ENCODE data around the gene CTNND2.

The CTNND2 gene

GRCh38 chr5:11355491-11355890 lies 548.8 kb downstream of the CTNND2 start:
- CTCF ChIA-PET: no interaction called here
- no peak for TF ChIP-seq CTCF (IDR thresholded peaks at IDR 0.05; ENCODE audit: insufficient read depth, low read length, missing control alignments)
- H3K4me3 ChIP-seq (ENCODE audit: low read depth, low read length): no peak overlapping the region
- POLR2A ChIA-PET: no interaction called here
- no peak for DNase-seq (ENCODE audit: low read depth, low spot score)

- ChIA-PET CTCF (no interaction called here), POLR2A (no interaction called here)
- no peak for DNase-seq (ENCODE audit: low read depth, low spot score)
- TF ChIP-seq CTCF (IDR thresholded peaks at IDR 0.05; ENCODE audit: insufficient read depth, low read length, missing control alignments): no peak
- H3K4me3 ChIP-seq (ENCODE audit: low read depth, low read length): no peak overlapping the region
Observed at GRCh38 chr5:11346336-11346735, 557.9 kb downstream of the CTNND2 start.

GRCh38 chr5:11335881-11336760 lies 568.1 kb downstream of the CTNND2 start:
- no peak for DNase-seq (ENCODE audit: low read depth, low spot score)
- no peak for TF ChIP-seq CTCF (IDR thresholded peaks at IDR 0.05; ENCODE audit: insufficient read depth, low read length, missing control alignments)
- no peak overlapping the region for H3K4me3 ChIP-seq (ENCODE audit: low read depth, low read length)
- POLR2A ChIA-PET: no interaction called here
- CTCF ChIA-PET: no interaction called here

GRCh38 chr5:11334404-11334803 lies 569.8 kb downstream of the CTNND2 start:
- TF ChIP-seq CTCF (IDR thresholded peaks at IDR 0.05; ENCODE audit: insufficient read depth, low read length, missing control alignments): no peak
- DNase-seq (ENCODE audit: low read depth, low spot score): no peak
- ChIA-PET CTCF (no interaction called here), POLR2A (no interaction called here)
- no peak overlapping the region for H3K4me3 ChIP-seq (ENCODE audit: low read depth, low read length)

GRCh38 chr5:11329679-11330078 lies 574.6 kb downstream of the CTNND2 start:
- CTCF ChIA-PET: no interaction called here
- DNase-seq (ENCODE audit: low read depth, low spot score): no peak
- POLR2A ChIA-PET: no interaction called here

More at GRCh38 chr5:11329679-11330078, 574.6 kb downstream of the CTNND2 start:
- TF ChIP-seq CTCF (IDR thresholded peaks at IDR 0.05; ENCODE audit: insufficient read depth, low read length, missing control alignments): no peak
- H3K4me3 ChIP-seq (ENCODE audit: low read depth, low read length): no peak overlapping the region
